Amniotic epithelial cell (primary cell): Measurements from ENCODE around the gene RARS2.
"Not testable (repeated sequence)": the region's sequence is repeated elsewhere in the genome, so short reads cannot be mapped to it uniquely, and the experiment has no call there.

Experiments used
- DNase-seq: peaks from one replicate; pipeline ENCODE4 v3.0.0-alpha.2; 2010; ENCODE audit warnings: low read depth

RARS2 gene

GRCh38 chr6:87501809-87502572, 87.8 kb downstream of the RARS2 start:
- peak; percentile 8 for DNase-seq

DNA sequence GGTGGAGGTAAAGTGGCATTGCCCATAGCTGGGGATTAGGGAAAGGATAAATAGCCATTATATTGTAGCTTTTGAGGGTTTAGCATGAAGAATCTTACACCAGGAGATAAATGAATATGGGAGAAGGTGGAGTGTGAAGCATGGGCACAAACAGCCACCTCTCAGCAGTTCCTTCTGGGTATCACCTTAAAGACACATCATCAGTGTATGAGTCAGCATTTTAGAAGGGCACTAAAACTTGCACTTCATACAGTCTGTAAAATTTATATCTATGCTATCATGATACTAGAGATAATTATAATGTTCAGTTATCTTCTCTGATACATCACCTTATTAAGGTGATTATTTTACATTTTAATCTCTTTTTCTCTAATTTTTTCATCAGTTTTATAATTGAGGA, 91.7 kb downstream of the RARS2 start:
- DNase-seq, result no peak

GRCh38 chr6:87494761-87495422, 94.9 kb downstream of the RARS2 start:
- DNase-seq, result no peak

DNA sequence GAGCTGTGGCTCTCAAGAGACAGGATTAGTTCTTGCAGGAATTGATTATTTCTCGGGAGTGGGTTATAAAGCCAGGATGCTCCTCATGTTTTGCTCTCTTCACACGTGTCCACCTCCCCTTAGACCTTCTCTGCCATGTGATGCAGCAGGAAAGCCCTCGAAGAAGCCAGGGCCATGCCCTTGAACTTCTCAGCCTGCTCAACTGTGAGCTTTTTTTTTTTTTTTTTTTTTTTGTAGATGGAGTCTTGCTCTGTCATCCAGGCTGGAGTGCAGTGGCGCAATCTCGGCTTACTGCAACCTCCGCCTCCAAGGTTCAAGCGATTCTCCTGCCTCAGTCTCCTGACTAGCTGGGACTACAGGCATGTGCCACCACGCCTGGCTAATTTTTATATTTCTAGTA, 100.5 kb downstream of the RARS2 start:
- DNase-seq, result not testable (repeated sequence)

DNA sequence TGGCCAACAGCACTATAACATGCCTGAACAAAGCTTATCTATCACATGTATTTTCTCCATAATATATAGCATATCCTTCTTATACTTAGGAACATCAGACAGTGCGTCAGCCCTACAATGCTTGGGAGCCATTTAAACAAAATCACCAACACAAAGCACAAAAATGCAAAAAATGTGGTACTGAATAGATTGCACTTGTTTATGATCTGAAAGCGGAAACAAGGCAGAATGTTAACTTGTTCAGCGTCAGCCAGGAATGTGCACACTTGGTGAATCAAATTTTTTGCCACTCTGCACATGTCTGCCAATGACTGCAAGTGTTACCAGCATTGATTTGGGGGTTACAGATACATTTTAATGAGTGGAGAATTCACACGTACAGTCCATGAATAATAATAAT, 102.2 kb downstream of the RARS2 start:
- DNase-seq, result peak; percentile 46

DNA sequence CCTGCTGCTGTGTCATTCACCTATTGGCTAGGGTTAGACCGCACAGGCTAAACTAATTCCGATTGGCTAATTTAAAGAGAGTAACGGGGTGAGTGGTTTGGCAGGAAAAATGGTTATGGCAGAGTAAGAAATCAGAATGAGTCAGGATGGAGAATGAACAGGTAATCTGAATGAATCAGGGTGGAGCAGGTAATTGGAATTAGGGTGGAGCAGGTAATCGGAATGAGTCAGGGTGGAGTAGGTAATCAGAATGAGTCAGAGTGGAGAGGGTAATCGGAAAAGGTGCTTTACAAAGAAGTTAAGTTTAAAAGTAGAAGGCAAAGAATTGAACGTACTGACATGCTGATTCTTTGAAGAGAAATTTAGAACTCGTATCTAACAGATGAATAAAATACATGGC, 105.3 kb downstream of the RARS2 start:
- no peak for DNase-seq

DNA sequence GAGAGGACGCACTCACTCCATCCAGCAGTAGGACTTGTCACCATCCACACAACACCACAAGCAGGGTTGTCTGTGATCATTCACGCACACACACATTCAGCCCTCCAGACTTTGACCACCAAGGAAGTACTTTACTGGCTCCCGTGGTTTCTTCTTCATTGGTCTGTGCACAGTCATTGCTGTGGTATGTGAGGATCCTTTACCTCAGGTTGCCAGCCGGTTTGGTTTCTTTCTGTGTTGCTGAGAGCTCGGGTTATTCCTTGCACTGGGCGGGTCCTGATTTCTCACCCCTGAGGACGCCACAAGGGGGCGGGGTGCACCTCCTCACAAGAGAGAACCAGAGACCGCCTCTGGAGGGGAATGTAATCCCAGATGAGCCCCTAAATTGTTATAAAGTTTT, 105.9 kb downstream of the RARS2 start:
- DNase-seq, result peak; percentile 84

- peak; percentile 10 for DNase-seq
Observed at GRCh38 chr6:87482366-87482765, 107.4 kb downstream of the RARS2 start.

- DNase-seq, result no peak
Observed at GRCh38 chr6:87481931-87482330, 107.9 kb downstream of the RARS2 start.

- peak; percentile 58 for DNase-seq
Observed at GRCh38 chr6:87473419-87473903, 116.3 kb downstream of the RARS2 start.

GRCh38 chr6:87472525-87473418, 117.0 kb downstream of the RARS2 start, which contains the start of gene SLC35A1:
Gene SLC35A1, plus strand, starts transcription at chr6:87472974. Its CDS starts 30 bp downstream, at chr6:87473004.
- peak; percentile 76 for DNase-seq

GRCh38 chr6:87465051-87465450, 124.7 kb downstream of the RARS2 start:
- DNase-seq, result peak; percentile 34
